GM18505 (cell line): ENCODE results near the gene ATP8A2.

ENCODE experiments used
- ATAC-seq: cut with Tn5 transposase; IDR thresholded peaks from one replicate; pipeline ENCODE4 v1.9.1; 2021; ENCODE audit not compliant: unreplicated experiment
- POLR2A ChIP-seq: IDR thresholded peaks from 4 replicates; pipeline ENCODE4 v1.6.1; 2011; ENCODE audit warnings: borderline replicate concordance; ENCODE audit not compliant: insufficient read depth, insufficient read length; ENCODE audit errors: extremely low read depth

Gene ATP8A2

GRCh38 chr13:25973085-25973484 is 601.3 kb downstream of the ATP8A2 start:
- no peak for ATAC-seq
- TF ChIP-seq POLR2A = no peak

- ATAC-seq = no peak
- no peak for TF ChIP-seq POLR2A
Observed at GRCh38 chr13:25973576-25973975, 601.8 kb downstream of the ATP8A2 start.

GRCh38 chr13:25977216-25977615 is 605.4 kb downstream of the ATP8A2 start:
- no peak for ATAC-seq

GRCh38 chr13:25977671-25978070 is 605.9 kb downstream of the ATP8A2 start:
- TF ChIP-seq POLR2A = no peak
- ATAC-seq = no peak

More at GRCh38 chr13:25977216-25977615, 605.4 kb downstream of the ATP8A2 start:
- TF ChIP-seq POLR2A = no peak

DNA sequence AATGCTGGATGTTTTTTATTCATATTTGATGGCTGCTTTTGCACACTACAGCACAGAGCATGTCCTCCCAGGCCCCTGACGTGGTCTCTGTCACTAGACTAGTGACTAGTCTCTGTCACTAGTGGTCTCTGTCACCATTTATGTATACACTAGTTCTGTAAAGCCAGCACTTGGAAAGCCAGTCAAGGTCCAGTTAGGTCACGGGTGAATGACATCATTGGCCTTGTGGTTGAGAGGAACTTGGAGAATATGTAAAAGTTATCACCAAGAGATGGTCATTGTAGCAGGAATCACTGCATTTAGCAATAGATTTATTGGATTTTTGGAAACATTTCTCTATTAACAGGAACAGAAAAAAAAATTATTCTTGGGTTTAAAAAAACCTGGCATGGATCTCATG is 607.2 kb downstream of the ATP8A2 start:
- no peak for TF ChIP-seq POLR2A
- ATAC-seq = no peak

DNA sequence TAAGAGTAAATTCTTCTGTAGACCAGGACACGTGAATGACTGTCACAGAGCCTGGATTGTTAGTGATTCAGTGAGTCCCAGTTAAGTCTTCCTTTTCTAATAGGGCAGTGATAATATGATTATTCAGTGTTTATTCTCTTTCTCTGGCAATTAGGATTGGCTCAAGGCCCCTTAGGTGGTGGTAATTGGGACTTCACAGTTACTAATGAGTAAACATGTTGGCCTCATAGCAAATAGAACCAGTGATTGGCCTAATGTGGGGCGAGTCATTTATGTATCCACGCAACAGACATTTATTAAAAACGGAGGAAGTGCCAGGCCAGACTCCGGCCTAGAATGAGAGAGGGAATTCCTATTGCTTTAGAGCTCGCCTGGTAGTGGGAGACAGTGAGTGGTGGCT is 607.6 kb downstream of the ATP8A2 start:
- TF ChIP-seq POLR2A = no peak
- ATAC-seq = no peak

DNA sequence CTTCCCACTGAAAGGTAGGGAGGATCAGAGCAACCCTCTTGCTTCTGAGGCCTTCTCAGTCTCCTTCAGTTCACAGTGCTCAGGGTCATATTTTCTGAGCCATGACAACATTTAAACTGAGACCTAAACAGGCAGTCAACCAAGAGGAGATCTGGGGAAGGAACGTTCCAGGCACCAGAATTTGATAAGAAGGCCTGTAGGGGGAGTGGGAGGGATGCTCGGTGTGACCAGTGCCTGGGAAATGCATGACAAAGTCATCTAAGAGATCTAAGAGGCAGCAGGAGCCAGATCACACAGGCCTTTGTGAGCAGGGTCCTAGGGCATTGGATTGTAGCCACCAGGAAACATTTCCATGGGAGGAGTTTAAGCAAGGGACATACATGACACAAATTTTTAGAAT is 608.5 kb downstream of the ATP8A2 start:
- no peak for ATAC-seq
- TF ChIP-seq POLR2A = no peak

DNA sequence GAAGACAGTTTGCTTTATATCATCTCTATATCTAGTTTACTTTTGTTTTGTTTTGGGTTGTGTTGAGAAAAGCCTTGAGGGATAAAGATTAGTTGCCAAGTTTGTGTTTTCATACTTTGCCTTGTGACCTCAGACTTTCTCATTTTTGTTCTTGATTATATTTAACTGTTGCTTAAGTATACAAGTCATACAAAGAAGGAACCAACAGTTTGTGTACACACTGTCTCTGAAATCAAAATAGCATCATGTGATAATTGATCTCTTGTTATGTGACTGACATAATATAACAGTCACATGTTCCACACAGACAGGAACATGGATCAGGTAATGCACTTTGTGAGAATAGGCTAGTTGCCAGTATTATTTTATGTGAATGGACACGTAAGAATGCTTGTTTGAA is 609.3 kb downstream of the ATP8A2 start:
- TF ChIP-seq POLR2A = no peak
- no peak for ATAC-seq

DNA sequence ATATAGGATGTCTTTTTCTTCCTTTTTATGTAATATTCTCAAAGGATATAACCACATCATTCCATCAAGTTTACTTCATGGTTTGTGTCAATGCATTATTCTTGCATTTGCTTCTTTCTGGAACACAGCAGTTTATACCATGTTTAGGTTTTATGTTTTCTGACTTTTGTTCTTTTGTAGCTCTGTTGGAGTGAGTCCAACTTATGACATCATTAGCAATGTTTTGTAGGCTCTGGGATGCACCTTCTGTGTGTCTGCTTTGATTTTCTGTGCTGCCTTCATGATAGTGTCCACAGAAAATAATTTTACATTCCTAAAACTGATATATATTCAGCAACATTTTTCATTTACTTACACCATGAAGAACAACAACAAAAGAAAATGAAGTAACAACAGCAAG is 611.1 kb downstream of the ATP8A2 start:
- ATAC-seq = no peak
- no peak for TF ChIP-seq POLR2A

GRCh38 chr13:25987987-25988386 is 616.2 kb downstream of the ATP8A2 start:
- ATAC-seq = no peak
- no peak for TF ChIP-seq POLR2A

- ATAC-seq = no peak
- TF ChIP-seq POLR2A = no peak
Observed at GRCh38 chr13:25988661-25989060, 616.9 kb downstream of the ATP8A2 start.

DNA sequence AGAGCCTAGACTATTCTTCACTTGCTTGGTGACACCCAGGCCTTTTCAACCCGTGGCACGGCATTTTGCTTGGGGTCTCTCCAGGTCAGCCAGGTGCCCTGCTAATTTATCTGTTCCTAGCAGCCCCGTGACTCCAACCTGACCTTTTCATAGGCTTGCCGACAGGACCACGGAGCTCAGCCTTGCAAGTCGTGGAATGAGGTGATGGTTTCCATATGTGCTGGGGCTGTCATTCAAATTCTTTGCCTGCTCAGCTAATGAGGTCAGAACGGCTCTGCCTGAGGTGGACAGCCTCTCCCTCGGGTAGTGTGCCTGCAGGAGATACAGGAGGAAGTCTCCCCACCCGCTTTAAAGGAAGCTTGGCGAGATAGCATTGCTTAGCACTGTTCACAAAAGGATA is 619.0 kb downstream of the ATP8A2 start:
- TF ChIP-seq POLR2A = no peak
- no peak for ATAC-seq

DNA sequence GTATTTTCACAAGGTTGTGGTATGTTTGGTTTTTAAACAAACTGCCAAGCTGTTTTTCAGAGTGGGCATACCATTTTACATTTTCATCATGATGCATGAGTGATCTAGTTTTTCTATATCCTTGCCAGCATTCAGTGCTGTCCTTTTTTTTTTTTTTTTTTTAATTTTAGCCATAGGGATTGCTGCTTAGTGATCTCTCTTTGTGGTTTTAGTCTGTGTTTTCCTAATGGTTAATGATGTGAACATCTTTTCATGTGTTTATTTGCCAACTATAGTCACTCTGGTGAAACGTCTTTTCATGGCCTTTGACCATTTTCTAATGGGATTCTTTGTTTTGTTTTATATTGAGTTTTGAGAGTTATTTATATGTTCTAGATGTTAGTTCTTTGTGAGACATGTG is 620.3 kb downstream of the ATP8A2 start:
- ATAC-seq = no peak
- no peak for TF ChIP-seq POLR2A

DNA sequence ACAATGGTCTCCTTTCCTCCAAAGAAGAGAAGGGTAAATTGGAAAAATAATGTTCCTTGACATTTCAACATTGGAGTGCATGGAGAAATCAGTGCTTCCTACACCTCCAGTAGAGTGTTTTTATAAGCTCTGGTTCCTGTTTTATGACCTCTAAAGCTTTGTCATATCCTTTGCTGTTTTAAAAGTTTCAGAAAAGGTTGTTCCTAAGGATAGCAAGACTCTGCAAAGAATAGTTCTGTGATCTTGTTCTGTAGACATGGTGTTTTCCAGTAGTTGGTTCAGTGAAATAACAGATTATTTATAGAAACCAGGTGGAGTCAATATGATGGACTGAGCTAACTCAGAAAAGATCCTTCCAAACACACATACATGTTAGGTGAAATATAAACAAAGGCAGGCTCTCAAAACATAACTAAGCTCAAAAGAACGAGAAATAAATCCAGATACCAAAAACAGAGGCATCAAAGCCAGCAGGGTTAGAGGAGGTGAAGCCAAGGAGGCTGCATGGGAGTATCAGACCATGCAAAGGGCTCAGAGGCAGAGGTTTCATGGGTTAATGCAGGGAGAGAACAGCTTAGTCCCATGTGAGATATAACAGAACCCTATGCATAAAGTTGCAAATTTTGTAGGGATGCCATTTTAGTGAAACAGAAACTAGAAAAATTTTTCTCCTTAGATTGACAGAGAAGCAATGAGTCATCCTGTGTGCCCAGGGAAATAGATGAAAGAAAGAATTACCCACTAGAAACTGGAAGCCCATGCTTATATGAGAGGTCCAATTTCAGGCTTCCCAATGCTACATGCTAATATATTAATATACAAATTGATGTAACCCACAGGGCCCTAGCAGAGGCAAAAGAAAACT is 635.7 kb downstream of the ATP8A2 start:
- TF ChIP-seq POLR2A = no peak
- no peak for ATAC-seq

DNA sequence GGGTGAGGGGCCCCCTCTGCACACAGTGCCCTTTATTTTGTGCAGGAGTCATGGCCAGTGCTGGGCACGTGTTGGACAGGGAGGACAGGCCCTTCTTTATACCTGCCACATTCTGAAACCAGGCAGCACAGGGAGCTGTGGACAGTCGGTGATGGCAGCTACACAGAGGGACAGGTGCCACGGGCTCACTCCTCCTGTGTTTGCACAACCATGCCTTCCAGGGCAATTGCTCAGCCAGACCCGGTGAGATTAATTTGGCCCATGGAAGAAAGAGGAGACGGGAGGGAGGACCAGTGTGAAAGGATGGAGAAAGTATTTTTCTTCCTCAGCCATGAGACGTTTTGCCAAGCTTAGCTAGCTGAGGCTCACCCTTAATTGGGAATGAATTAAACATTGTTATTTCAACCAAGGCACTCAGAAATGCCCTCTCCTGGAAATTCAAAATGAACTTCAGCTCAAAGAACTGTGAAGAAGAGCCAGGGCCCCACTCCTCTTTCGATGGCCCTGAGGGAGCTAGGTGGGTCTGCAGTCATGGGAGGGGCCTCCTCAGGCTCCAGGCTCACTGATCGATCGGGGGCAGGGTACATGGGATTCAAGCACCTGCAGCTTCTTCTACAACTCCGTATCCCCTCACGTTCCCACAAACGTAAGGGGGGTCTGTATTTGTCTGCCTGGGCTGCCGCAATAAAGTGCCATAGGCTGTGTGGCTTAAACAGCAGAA is 638.9 kb downstream of the ATP8A2 start:
- TF ChIP-seq POLR2A = no peak
- ATAC-seq = no peak

DNA sequence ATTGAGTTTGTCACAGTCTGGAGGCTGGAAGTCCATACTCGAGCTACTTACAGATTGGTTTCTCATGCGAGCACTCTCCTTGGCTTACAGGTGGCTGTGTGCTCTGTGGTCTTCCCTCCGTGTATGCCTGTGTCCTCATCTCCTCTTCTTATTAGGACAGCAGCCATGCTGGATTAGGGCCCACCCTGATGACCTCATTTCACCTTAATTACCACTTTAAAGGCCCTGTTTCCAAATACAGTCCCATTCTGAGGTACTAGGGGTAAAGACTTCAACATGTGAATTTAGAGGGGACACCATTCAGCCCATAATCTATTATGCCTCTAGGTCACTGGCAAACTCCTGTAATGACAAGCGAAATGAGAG is 639.4 kb downstream of the ATP8A2 start:
- no peak for TF ChIP-seq POLR2A

More for the DNA sequence above, 639.4 kb downstream of the ATP8A2 start:
- no peak for ATAC-seq
